Measurements from ENCODE around the gene C1D.

C1D gene

GRCh38 chr2:68057658-68058396 is 5.0 kb downstream of the C1D start:
- DNase-seq (ENCODE audit: low spot score): no peak

GRCh38 chr2:68052717-68053422 is 9.9 kb downstream of the C1D start:
- DNase-seq (ENCODE audit: low spot score): no peak

GRCh38 chr2:68050353-68050752 is 12.5 kb downstream of the C1D start:
- DNase-seq (ENCODE audit: low spot score): no peak

DNA sequence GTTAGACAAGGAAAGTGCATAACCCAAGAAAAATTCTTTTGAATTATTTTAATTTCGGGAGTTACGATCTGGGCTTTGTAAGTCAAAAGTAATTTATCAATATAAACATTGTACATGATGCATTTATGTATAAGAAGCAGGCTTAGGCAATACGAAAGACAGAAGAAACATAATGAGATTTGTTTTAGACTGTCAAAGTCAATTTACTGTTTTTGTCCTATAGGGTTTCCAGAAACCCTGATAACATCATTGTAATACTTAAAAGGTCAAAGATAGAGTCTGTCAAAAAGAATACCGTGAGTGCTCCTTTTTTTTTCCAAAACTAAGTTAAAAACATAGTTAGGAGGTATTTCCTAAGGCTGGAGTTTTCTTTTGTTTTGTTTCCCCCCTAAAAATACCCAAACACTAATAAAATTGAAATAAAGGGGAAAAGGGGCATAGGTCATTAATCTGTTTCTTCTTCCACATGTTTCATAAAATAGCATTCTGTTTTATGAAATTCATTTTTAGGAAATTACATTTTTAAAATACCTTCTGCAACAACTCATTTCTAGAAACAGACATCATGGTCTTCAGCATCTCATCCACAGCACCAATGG is 16.1 kb downstream of the C1D start:
- no peak for DNase-seq (ENCODE audit: low spot score)

- DNase-seq (ENCODE audit: low spot score): no peak
Measured at GRCh38 chr2:68046224-68046623, 16.6 kb downstream of the C1D start.

DNA sequence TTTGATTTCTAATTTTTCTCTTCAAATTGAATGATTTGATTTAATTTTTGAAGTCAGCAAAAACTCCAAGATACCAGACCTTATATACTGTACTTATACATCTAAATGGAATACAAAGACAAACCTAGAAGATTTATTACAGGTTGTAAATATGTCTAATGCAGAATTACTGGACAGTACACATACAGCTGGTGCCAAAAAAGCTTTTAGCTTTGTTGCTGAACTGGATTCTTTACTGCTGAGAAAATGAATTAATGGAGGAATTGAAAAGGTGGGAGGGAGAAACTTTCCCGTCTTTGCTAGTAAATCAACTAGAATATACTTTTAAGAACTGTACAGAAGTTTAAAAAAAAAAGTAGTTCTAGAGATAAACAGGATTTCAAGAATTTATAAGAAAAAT is 17.5 kb downstream of the C1D start:
- DNase-seq (ENCODE audit: low spot score): no peak

GRCh38 chr2:68044099-68044498 is 18.7 kb downstream of the C1D start:
- no peak for DNase-seq (ENCODE audit: low spot score)

DNA sequence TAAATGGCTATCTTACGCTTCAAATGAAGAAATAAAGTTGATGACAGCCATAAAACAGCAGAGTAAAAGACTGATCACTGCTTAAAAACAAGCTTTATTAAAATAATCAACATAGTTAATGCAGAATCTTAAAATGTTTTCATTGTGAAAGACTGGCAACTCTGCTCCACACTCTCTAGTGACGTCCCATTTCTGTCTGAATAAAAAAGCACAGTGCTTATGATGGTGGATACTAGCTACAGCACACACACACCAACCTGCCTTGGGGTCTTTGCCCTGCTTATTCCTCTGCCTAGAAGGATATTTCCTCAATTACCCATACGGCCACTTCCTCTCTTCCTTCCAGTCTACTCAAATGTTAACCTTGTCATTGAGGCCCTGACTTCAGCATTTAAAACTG is 19.1 kb downstream of the C1D start:
- no peak for DNase-seq (ENCODE audit: low spot score)

DNA sequence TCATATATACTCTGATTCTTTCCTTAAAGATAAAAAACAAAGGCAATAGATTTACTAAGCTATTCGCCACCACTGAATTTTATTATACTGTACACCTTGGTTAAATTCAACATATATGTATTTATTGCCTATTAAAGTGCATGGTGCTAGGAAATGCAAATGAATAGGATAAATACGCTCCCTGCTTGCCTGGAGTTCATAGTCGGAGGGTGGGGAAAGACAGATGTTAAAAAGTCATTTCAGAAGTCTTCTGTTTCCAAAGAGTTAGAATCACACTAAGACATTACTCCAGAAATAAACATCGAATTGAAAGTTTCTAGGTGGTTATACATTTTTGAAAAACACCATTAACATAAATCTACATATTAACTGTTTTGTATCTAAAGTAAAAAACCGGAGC is 19.8 kb downstream of the C1D start:
- DNase-seq (ENCODE audit: low spot score): no peak

DNA sequence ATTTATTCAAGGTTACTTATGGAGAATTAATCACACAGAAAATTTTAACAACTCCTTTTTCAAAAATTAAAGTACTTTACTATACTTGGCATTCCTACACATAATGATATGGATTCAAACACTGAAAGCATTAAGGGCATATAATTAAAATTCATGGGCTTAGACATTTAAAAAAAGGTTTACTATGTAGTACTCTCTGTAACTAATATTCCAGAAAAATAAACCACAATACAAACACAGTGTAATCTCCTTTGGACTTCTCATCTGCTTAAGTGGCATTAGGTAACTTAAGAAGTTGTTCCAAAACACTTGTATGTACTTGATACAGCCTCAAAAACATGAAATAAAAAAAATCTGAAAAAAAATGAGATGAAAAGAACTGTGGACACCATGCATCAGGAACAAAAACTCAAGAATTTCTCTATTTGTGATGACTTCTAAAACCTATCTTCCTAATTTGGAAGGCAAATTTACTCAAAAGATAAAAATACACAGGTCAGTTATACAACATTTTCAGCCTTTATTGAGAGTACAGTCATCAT is 21.0 kb downstream of the C1D start:
- no peak for DNase-seq (ENCODE audit: low spot score)

DNA sequence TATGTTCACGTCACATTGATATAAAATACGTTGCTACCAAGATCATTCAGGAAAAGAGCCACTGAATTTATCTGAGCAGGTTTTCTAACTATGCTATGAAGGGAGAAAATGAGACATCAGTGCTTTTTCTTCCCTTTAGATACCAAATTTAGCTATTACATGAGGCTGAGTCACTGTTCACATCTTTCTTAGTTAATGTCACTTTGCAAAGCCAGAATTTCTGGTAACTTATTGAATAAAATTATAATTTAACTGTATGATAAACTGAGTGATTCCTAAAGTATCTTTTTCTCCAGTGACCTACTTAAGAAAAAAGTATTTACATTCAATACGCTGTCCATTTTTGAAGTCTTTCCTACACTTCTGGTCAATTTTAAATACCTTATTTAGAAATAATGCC is 22.7 kb downstream of the C1D start:
- no peak for DNase-seq (ENCODE audit: low spot score)

- no peak for DNase-seq (ENCODE audit: low spot score)
Measured at GRCh38 chr2:68039317-68039716, 23.5 kb downstream of the C1D start.

- DNase-seq (ENCODE audit: low spot score): no peak
Measured at GRCh38 chr2:68032702-68033101, 30.1 kb downstream of the C1D start.

DNA sequence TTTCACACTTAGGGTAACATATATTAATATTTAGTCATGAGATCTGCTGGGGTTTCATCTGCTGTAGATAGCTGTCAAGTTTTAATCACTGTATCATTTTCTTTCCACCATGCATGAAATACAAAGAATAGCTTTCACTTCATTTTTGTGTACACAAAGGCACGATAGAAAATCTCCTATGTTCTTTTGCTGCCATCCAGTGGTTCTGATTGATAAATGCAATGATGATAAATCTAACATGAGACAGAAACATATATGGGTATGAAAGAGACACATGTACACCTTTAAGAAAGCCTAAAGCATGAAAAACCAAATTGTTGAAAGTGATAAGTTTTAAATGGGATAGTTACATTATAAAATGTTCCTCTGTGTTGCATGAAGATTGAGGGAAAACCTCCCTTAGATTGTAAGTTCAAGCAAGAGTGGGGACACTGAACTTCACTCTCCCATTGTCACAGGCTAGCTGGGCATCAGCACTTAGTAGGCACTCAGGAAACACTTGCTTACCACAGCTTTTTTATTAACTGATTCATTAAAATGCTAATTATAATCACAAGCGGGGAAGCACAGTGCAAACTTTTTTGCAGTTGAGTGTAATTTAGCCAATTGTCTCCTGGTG is 31.2 kb downstream of the C1D start:
- peak; percentile 47 for DNase-seq (ENCODE audit: low spot score)

DNA sequence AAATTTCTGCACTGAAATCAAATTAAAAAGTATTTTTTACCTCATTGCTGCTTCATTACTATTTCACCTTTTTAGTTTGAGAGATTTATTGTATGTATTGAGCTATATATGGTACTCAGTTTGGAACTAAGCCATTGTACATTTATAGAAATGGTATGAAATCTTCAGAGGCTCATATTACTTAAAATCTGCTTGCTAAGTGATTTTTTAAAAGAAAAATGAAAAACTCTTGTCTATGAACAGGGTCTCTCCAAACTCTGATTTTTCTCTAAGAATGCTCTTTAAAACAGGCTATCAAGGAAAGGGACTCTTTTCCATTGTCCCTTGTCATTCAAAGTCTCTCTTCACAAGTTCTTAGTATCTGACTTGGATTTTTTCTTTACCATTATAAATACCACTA is 31.8 kb downstream of the C1D start:
- no peak for DNase-seq (ENCODE audit: low spot score)

DNA sequence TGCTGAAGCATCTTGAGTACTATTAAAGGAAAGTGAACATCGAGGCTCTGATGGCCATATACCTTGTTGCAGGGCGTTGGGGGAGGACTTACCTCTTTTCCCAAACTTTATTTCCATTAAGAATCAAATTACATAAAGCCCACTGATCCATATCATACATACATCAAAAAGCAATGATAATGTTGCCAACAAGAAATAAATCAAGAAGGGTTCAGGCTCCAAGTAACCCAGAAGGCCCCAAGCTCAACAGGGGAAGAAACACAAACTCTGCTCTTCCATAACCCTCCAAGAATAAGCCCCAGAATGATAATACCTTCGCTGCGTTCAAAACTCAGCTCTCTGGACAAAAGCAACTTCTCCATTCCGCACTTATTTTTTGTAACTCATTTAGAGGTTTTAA is 32.3 kb downstream of the C1D start:
- no peak for DNase-seq (ENCODE audit: low spot score)

GRCh38 chr2:68027959-68028358 is 34.8 kb downstream of the C1D start:
- DNase-seq (ENCODE audit: low spot score): no peak

DNA sequence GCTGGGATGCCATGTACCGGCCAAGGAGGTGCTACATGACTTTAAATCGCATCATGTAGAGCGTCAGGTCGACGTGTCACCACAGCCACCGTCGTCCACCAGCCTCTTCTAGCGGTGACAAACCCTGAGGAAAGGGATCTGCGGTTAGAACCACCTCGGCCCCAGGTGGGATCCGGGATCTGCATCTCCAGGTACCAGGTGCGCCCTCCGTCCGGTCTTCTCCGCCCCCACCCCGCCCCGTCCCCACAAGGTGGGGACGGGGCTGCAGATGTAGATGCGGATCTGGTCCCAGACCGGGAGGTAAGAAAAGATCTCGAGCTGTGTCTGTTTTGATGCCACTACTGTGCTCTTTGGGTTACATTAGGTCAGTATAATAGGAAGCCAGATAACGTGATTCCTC is 38.4 kb downstream of the C1D start:
- no peak for DNase-seq (ENCODE audit: low spot score)

- DNase-seq (ENCODE audit: low spot score): no peak
Measured at GRCh38 chr2:68023904-68024303, 38.9 kb downstream of the C1D start.

DNA sequence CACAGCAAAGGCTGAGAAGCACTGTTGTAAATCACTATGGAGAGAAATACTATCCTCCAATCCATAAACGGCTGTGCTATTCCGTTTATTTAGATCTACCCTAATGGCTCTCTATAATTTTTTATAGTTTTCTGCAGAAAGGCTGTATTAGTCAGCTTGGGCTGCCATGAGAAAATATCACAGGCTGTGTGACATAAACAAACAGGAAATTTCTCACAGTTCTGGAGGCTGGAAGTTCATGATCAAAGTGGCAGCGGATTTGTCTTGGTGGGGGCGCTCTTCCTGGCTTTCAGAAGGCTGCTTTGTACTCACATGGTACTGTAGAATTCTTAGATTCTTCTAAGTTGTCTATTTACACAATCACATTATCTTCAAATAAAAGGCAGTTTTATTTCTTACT is 44.1 kb downstream of the C1D start:
- DNase-seq (ENCODE audit: low spot score): no peak

DNA sequence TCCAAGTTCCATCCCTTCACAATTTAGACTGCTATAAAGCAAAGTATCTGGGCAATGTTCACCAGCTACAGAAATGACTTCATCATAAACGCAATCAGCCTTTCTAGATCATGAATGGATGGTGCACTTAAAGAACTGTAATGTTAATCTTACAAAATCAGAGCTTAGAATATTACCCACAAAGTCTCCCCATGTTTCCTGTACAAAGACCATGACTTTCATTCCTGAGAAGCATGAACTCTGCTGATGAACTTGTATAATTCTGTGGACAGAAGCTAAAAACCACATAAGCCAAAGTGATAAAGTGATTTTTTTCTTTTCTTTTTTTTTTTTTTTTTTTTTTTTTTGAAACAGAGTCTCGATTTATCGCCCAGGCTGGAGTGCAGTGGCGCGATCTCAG is 53.3 kb downstream of the C1D start:
- DNase-seq (ENCODE audit: low spot score): no peak

DNA sequence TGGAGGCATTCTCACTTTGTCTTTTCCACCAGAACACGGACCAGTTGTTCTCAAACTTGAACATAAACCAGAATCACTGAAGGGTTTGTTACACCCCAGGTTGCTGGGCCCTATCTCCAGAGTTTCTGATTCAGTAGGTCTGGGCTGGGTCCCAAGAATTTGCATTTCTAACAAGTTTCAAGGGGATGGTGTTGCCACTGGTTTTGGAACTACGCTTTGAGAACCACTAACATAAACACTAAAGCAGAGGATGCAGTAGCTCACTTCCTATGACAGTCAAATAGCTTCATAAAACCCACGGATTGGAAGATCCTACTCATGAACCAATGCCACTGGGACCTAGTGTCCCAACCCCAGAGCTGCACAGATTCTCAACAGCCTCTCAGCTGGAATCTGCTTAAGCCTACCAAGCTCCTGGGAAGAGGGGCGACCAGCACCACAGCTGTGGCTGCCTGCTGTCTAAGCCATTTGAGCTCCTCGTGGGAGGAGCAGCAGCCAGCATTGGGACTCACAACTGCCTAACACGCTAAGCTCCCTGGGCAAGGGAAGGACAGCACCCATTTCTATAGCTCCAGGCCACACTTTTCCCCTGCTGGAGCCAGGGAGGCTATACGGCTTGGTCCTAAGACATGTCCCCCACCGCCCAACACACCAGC is 62.5 kb downstream of the C1D start:
- DNase-seq (ENCODE audit: low spot score): no peak
